AG08395 (cell line): ENCODE data around the gene RPS3.
"Not testable (repeated sequence)": the region's sequence is repeated elsewhere in the genome, so short reads cannot be mapped to it uniquely, and the experiment has no call there.

ENCODE experiments used
- DNase-seq: peaks from one replicate; pipeline ENCODE4 v3.0.0; 2012; ENCODE audit warnings: mixed read lengths, low spot score

RPS3 gene

DNA sequence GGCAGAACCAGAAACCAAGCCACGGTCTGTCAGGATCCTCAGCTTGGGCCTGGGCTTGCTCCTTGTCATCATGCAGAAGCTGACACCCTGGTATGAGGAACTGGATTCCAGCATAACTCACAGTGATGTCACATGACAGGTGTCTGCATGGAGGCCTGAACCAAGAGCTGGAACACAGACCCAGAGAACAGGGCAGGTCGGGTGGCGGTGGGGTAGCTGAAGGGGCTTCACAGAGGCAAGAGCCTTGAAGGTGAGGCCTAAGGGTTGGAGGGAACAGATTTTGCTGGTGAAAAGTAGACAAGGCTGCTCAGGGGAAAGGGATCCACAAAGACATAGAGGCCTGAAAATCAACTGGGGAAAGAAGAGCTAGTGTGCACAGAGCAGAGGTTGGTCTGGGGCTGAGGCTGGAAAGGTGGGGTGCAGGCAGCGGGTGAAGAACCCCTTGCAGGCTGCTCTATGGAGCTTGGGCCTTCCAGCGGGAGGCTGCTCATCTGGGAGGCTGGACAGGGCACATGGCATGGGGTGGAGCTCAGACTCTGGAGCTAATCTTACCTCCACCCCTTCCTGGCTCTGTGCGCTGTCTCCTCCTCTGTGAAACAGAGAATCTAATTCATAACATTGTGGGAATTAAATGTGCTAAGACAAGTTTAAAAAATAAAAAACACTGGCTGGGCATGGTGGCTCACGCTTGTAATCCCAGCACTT, 18.4 kb upstream of the RPS3 start:
- DNase-seq: no peak

DNA sequence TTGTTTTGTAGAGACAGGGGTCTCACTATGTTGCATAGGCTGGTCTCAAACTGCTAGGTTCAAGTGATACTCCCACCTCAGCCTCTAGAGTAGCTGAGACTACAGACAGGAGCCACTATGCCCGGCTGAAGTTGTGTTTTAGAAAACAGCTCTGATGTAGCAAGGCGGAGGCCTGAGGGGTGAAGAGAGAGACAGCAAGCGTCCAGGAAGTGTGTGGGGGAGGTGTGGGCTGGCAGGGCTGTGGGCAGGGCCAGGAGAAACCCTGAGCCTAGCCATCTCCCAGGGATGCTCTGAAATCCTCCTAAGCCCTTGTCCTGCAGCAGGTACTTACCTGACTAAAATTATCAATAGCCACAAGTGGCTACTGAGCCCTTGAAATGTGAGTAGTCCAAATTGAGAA, 16.1 kb upstream of the RPS3 start:
- no peak for DNase-seq

DNA sequence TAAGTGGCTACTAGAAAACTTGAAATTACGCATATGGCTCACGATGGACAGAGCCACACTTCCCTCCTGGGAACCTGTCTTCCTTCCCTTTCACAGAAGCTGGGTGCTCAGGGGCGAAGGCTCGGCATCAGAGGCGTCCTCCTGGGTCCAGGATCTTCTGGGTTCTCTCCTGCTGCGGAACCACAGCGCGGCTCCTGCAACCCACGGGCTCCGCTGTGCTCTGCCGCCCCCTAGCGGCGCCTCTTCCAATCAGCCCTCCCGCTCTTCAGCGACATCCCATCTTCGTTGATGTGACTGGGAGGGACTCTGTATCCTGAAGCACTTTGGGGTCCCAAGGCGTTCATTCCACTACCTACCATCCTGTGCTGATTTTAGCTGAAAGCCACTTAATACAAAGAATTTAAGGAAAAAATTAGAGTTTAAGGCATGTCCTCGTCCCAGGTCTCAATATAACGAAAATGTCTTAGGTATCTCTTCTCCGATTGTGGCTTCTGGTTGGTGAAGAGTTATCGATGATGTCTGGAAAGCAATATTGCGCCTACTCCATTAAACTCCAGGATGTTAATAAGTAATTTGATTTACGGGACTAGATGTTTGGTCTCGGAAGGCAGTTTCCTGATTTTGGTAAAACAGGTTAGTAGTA, 14.8 kb upstream of the RPS3 start:
- DNase-seq: peak; percentile 85

DNA sequence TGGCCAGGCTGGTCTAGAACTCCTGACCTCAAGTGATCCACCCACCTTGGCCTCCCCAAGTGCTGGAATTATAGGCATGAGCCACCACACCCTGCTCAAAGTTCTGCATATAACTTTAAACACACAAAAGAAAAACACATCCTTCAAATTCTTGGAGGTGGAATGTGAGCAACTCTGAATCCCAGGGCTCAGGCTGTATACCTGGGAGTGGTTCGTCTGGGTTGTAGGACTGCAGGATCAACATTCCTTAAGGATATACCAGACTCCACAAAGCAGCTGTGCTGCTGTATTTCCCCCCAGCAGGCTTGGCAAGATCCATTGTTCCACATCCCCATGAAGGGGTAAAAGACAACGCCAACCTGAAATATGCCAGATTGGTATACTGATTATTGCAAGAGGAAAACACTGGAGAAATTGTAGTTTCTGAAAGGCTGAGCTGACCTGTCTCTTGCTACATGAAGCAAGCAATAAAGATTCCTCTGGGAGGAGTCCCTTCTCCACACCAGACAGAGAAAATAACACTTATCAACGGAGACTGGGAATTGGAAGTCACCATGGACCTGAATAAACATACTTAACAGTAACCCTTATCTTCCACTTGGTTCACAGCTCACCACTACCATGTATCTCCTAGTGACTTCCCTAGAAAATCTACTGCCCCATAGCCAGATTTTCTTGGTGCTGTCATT, 12.2 kb upstream of the RPS3 start:
- DNase-seq: no peak

DNA sequence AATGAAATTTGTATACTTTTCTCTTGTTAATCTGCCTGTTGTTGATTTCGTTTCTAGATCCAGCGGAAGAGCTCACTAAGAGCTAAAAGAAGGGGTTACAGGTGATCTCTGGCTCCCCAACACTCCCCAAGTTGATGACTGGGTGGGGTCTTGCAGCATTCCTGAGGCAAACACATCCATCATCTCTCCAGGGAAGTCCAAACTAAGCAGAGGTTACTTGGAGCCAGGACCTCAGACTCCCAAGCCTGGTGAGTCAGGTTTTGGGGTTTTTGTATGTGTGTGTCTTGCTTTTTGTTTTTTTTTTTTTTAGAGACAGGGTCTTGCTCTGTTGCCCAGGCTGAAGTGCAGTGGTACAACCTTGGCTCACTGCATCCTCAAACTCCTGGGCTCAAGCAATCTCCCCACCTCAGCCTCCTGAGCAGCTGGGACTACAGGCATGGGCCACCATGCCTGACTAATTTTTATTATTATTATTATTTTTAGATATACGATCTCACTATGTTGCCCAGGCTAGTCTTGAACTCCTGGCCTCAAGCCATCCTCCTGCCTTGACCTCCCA, 11.5 kb upstream of the RPS3 start:
- DNase-seq: no peak

DNA sequence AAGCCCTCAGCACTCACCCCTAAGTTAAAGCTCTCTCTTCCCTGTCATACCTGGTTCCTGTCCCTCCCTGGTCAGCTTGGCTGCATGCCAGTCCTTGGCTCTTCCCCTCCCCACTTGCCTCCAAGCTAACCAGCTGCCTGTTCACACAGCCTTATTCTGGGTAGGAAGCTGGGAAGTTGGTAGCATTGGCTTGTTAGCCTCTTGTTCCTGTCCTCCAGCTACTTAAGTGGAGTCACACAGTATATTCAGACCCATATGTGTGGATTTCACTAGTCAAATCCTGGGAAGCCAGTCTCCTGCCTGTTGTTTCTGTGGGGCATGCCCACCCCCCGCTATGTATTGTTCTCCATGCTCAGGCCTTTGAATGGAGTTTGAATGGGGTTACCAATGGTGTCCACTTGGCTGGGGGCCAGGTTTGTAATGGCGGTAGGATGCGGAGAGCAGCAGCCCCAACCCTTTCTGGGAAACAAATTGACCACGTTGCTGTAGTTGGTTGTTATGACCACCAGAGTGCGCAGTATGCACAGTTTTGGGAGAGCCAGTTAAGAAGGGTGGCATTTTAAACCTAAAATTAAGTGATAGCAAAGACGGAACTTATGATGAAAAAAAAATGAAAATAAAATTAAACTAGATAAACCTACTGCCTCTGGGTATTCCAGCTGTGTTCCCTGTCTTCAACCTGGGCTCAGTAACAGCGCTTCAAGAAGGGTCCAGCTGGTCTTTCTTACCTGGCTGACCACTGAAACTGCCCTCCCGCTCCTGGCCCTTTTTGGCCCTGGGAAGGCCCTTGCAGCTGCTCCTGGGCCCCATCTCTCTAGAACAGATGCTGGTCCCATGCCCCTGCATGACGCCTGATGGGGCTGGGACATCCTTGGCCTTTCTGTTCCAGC, 10.7 kb upstream of the RPS3 start:
- DNase-seq: peak; percentile 82

DNA sequence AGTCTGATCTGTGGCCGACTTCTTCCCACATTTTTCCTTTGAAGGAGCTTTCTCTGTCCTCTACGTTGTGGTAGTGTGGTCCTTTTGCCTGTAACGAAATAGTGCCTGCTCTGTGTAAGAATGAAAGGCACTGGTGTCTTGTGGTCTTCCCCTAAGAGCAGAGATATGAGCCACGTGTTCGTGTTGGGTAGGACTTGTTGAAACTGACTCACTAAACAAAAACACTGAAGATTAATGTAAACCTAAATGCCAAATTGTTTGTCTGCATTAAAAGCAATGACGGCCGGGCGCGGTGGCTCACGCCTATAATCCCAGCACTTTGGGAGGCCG, 10.1 kb upstream of the RPS3 start:
- no peak for DNase-seq

DNA sequence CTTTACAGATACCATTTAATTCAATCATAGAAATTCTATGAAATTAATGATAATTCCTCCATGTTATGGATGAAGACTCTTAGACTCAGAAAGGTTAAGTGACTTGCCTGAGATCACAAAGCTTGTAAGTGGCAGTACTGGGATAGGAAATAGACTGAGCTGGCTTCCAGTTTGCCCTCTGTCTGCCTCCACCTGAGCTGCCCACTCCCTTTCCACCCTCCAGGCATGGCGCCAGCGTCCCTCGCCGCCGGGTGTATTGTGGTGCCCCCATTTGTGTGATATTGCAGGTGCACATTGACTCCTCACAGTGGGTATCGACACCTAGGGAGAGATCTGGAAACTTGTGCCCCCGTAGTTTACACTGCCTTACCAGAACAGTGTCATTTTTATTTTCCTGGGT, 9.4 kb upstream of the RPS3 start:
- DNase-seq: no peak

DNA sequence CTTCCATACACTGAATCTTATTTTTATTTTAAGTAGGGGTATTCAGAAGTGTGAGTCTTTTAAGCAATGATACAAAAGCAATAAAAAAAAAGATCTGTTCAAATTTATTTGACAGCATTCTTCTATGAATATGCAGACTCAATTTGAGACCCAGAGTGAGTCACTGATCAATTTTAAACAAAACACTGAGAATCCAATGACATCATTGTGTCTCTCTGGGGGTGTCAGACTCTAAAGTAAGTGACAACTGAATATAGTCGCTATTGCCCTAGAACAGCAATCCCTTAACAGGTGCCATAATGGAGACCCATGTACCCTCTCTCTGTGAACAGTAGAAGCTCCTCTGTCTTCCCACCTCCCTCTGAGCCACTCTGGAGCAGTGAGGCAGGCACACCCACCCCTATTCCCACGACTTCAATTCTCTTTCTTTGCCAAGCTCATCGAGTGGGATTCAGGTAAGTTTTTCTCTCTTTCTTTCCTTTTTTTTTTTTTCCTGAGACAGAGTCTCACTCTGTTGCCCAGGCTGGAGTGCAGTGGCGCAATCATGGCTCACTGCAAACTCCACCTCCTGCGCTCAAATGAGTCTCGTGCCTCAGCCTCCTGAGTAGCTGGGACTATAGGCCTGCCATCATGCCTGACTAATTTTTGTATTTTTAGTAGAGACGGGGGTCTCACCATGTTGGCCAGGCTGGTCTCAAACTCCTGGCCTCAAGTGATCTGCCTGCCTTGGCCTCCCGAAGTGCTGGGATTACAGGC, 5.1 kb upstream of the RPS3 start:
- no peak for DNase-seq

DNA sequence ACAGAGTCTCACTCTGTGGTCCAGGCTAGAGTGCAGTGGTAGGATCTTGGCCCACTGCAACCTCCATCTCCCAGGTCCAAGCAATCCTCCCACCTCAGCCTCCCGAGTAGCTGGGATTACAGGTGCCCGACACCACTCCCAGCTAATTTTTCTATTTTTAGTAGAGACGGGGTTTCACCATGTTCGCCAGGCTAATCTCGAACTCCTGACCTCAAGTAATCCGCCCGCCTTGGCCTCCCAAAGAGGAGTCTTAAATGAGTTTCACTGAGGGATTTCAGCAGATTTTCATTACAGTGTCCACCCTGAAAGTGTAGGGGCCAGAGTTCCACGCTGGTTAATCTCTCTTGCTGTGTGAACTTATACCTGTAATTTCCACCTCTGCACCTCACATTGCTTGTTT, 412 bp upstream of the RPS3 start:
- DNase-seq: no peak

DNA sequence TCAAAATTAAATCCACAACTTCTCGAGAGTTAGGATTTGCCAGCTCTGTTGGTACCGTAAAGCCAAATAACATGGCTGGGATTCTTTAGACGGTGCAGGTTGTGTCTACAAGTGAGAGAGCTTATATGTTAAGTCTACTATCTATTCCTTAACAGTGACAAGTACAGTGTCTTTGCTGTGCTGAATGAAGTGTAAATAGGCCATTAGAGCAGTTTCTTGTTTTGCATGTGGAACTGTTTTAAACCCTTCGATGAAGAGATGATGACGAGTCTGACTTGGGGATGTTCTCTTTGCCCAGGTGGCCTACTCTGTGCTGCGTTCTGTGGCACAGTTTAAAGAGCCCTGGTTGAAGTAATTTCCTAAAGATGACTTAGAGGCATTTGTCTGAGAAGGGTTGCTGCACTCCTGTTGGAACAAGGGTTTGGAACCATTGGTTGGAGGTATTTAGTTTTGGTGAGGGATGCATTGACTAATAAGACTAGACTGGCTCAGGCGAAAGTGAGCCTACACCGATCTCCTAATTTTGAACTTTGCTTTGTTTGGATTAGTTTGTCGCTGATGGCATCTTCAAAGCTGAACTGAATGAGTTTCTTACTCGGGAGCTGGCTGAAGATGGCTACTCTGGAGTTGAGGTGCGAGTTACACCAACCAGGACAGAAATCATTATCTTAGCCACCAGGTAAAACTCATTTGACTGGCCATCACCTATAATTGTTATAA, 988 bp downstream of the RPS3 start:
- DNase-seq: no peak

DNA sequence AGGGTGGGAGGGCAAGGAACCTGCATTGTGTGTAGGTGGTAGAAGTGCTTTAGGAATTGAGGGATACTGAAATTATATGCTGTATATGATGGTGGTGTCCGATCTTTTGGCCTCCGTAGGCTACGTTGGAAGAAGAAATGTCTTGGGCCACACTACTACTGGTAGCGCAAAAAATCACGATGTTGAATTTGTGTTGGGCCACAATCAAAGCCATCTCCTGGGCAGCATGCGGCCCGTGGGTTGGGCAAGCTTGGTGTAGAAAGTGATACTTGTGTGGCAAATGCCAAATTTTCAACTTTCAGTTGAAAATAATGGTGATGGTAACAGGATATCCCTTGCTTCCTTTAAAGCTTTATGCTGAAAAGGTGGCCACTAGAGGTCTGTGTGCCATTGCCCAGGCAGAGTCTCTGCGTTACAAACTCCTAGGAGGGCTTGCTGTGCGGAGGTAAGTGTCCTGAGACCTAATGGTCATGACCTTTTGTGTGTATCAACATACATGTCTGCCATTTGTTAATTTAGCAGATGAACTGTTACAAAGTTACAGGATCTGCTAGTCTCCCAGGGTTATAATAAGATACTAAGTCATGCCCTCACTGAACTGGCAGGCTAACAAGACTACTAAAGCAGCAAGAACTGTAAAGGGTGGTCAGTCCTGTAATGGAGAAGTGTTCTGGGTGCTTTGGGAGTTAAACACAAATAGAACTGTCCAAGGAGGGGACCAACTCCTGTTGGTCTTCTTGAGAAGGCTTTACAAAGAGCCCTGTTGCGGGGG, 2.9 kb downstream of the RPS3 start:
- no peak for DNase-seq

DNA sequence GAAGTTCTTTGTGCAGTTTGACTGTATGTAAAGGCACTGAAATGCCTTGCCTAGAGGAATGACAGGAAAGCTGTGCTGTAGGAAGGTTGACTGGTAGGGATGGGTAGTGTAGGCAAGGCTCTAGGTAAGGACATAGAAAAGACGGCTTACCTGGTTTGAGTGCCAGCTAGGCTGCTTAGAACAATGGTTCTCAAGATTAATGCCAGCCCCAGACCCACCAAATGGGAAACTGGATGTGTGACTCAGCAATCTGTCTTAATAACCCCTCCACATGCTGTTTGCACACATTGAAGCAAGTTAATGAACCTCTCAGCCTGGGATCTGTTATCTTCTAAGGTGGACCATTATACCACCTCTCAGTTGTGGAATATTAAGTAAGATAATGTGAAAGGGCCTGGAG, 3.7 kb downstream of the RPS3 start:
- no peak for DNase-seq

DNA sequence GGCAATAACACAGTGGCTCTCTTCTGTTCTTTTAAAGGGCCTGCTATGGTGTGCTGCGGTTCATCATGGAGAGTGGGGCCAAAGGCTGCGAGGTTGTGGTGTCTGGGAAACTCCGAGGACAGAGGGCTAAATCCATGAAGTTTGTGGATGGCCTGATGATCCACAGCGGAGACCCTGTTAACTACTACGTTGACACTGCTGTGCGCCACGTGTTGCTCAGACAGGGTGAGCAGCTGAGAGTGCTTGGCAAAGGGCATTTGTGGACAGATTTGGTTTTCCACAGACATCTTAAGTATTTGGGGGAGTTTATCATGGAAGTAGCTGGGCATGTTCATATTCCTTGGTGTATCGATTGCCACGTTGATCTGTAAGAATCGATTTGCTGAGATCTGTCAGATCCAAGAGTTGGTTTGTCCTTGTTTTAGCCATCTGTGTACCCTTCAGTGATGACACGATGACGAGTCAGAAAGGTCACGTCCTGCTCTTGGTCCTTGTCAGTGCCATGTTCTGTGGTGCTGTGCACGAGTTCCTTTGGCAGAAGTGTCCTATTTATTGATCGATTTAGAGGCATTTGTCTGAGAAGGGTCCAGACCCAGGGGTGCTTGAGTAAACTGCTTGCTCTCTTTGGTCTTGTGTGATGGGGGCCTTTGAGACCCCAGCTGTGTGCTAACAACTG, 4.8 kb downstream of the RPS3 start:
- DNase-seq: no peak

DNA sequence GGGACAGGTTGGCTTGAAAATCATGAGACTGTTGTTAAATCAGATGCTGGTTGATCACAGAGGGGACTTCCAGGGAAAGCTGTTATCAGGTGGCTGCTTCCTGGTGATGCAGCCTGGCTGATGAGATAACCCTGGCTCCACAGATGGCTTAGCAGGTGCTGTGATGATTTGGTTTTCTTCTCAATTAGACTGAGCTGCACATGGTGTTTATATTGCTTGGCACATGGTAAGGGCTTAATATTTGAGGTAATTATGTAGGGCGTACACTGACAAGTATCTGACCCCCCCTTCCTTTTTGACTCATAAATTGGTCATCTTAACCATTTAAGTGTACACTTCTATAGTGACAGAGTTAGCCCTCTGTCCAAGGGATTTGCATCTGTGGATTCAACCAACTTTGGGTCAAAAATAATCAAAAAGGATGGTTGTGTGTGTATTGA, 7.0 kb downstream of the RPS3 start:
- no peak for DNase-seq

DNA sequence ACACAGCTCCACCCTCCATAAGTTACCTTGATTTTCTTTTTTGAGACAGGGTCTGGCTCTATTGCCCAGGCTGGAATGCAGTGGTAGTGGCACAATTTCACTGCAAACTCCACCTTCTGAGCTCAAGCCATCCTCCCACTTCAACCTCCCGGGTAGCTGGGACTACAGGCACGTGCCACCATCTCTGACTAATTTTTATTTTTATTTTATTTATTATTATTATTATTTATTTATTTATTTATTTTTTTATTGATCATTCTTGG, 9.6 kb downstream of the RPS3 start:
- DNase-seq: no peak

DNA sequence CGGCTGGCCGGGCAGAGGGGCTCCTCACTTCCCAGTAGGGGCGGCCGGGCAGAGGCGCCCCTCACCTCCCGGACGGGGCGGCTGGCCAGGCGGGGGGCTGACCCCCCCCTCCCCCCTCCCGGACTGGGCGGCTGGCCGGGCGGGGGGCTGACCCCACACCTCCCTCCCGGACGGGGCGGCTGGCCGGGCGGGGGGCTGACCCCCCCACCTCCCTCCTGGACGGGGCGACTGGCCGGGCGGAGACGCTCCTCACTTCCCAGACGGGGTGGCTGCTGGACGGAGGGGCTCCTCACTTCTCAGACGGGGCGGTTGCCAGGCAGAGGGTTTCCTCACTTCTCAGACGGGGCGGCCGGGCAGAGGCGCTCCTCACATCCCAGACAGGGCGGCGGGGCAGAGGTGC, 10.7 kb downstream of the RPS3 start:
- DNase-seq: not testable (repeated sequence)

DNA sequence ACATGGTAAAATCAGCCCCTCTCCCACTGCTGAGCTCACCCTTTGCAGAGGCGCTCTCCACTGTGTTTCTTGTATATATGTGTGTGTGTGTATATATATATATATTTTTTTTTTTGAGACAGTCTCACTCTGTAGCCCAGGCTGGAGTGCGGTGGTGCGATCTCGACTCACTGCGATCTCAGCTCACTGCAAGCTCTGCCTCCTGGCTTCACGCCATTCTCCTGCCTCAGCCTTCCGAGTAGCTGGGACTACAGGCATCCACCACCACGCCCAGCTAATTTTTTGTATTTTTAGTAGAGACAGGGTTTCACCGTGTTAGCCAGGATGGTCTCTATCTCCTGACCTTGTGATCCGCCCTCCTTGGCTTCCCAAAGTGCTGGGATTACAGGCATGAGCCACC, 13.8 kb downstream of the RPS3 start:
- DNase-seq: not testable (repeated sequence)

DNA sequence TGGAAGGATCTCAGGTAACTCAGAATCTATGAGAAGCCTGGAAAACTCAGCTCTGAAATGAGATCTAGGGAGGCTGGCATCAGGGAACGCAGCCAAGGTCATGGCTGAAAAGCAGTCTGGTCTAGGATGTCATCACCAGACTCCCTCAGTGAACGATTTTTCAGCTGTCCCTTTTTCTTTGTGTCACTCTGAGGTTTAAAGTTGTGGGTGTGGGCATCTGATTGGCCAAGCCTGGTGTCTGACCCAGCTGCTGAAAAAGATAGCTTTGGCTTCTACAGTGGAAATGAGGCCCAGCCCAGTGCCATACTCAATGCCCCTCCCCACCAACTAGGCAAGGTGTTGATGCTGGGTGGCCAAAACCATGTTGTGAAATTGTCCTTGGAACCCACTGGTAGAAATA, 14.5 kb downstream of the RPS3 start:
- DNase-seq: no peak
